ENCODE measurements around the gene SPAG5.
"Not testable (repeated sequence)": the region's sequence is repeated elsewhere in the genome, so short reads cannot be mapped to it uniquely, and the experiment has no call there.

Gene SPAG5

GRCh38 chr17:28604031-28604430 lies 5.2 kb upstream of the SPAG5 start:
- DNase-seq (ENCODE audit: low read depth): not testable (repeated sequence)

GRCh38 chr17:28599311-28600184 lies 723 bp upstream of the SPAG5 start:
- peak; percentile 45 for DNase-seq (ENCODE audit: low read depth)

GRCh38 chr17:28598389-28598788 lies 436 bp downstream of the SPAG5 start:
- DNase-seq (ENCODE audit: low read depth): no peak

DNA sequence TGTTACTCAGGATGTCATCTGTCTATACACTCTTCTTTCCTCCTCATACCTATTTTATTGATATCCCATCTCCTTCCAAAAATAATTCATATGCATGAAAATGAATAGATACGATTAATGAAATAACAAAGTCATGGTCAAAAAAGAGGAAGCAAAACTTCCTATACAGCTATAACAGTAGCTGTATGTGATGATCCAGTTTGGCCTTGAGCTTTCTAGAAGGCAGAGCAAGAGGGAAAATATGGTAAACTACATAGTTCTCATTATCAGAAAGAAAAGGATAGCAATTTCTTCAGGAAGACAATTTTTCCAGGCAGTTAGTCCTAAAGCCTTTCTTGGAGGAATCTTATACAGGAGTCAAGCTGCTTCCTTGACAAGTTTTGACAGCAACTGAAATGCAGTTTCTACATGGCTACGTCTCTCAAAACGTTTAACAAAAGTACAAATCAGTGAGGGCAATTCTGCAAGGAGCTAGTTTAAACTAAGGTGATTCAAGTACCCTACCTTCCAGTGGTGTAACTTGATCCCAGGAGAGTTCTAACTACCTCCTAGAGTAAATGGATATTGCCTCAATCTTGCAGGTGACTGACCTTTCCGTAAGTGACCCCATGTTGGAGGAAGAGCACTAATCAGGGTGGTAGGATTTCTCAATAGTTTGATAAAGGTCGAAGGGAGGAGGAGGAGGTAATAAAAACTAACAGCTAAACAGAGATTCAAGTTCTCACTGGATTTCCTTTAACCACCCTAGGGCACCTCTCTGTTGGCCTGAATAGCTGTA lies 1.0 kb downstream of the SPAG5 start:
- no peak for DNase-seq (ENCODE audit: low read depth)

DNA sequence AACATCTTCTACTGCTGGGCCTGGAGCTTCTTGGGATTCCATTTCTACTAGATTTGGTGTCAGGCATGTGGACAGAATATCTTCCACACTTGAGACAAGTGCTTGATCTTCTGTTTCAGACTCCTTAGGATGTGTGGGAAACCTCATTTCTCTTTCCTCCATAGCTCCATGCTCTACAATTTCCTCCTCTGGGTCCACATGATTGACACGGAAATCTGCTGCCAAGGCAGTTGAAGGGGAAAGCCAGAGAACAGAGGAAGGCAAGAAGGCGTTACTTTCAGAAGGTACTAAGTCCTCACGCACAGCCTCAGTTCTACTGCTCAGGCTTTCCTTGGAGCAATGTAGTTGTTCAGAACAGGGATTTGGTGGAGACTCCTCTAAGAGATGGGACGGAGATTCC lies 6.6 kb downstream of the SPAG5 start:
- DNase-seq (ENCODE audit: low read depth): no peak

GRCh38 chr17:28585851-28586250 lies 13.0 kb downstream of the SPAG5 start:
- no peak for DNase-seq (ENCODE audit: low read depth)

DNA sequence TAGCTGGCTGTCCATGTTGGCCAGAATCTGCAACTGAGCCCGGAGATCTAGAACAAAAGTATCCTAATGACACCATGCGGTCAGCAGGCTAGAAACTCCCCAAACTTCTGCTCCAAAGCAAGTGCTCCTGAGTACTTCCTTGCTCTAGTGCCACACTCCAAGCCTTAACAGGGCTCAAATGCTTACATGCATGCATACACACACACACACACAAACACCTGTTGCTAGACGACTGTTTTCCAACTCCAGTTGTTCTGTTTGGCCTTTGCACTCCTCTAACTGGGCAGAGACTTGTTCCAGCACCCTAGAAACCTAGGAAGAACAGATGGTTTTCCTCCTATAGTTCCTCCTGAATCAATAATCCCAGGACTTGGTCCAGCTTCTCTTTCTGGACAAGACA lies 14.4 kb downstream of the SPAG5 start:
- no peak for DNase-seq (ENCODE audit: low read depth)

GRCh38 chr17:28582513-28582912 lies 16.3 kb downstream of the SPAG5 start:
- DNase-seq (ENCODE audit: low read depth): no peak

DNA sequence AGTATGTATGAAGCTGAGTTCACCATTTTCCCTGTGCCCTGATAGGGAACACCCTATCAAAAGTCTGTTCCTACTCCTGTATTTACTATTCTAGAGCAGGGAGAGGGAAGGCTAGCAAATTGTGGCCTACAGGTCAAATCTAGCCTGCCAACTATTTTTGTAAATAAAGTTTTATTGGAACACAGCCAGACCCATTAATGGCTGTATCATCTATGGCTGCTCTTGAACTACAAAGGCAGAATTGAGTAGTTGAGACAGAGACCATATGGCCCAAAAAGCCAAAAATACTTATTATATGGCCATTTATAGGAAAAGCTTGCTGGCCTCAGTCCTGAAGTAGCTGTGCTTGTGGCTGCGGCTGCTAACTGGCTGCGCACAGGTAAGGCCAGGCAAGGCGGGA lies 17.9 kb downstream of the SPAG5 start:
- DNase-seq (ENCODE audit: low read depth): no peak

GRCh38 chr17:28579526-28579925 lies 19.3 kb downstream of the SPAG5 start:
- no peak for DNase-seq (ENCODE audit: low read depth)

- no peak for DNase-seq (ENCODE audit: low read depth)
Observed at GRCh38 chr17:28578246-28579195, 20.3 kb downstream of the SPAG5 start.

DNA sequence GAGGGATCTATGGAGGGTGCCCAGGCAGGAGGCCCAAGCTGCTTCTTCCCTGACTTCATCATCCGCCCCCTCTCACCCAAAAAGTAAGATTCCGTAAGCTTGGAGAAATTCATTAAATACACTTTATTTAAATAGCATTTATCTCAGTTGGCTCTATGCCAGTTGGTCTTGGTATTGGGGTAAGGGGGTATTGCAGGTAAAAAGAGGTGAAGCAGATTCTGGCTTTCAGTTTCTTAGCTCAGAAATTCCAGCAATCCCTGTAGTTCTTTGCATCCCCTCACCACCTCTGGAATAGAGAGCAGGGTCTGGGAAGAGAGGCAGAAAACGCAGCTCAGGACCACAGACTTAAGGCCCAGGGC lies 21.4 kb downstream of the SPAG5 start:
- no peak for DNase-seq (ENCODE audit: low read depth)

DNA sequence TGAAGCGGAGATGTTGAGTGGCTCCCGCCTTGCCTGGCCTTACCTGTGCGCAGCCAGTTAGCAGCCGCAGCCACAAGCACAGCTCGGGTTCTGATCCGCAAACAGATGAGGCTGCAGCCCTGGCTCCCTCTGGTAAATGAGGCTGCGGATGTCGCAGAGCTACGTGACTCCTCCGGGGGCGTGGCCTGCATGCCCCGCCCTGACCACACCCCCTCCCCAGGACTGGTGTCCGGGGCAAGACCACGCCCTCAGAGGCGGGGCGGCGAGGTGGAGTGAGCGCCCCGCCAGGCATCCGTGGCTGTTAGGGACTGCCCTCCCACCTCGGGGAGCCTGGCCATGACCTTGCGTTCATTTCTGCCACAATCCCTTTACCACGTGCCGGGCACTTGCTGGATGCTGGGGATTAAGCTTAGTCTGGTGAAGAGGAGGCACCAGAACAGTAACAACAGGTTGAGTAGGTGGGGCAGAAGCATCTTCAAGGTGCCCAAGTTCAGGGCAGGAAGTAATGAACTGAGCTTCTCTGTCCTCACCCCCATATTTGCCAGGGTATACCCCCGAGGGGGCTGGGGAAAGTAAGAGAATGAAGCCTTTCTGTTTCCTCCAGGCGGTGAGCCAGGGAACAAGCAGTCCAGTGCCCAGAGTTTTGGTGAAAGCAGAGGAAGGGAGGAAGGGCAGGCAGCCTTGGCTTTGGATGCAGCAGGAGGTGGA lies 21.9 kb downstream of the SPAG5 start, which contains the start of gene ALDOC:
Gene ALDOC (minus strand): TSS at position 138 of the 708 bp plus-strand sequence. CDS start 1,363 bp downstream, outside the sequence.
- DNase-seq (ENCODE audit: low read depth): peak; percentile 39

DNA sequence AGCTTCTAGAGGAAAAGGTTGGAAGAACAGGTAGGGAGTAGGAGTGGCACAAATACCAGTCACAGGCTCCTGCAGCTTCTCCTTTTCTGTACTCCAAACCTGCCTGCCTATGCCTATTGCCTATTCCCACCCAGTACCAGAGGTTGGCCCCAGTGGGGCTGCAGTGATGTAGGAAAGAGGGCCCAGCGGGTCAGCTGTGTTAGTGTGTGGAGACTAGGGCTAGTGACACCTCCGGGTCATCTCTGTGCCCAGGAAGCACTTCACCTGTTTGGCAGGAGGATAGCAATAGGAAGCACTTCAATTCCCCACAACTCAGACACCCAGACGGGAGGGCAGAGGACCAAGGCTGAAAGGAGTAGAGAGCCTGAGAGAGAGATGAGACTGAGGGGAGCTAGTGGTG lies 22.8 kb downstream of the SPAG5 start:
- DNase-seq (ENCODE audit: low read depth): not testable (repeated sequence)

DNA sequence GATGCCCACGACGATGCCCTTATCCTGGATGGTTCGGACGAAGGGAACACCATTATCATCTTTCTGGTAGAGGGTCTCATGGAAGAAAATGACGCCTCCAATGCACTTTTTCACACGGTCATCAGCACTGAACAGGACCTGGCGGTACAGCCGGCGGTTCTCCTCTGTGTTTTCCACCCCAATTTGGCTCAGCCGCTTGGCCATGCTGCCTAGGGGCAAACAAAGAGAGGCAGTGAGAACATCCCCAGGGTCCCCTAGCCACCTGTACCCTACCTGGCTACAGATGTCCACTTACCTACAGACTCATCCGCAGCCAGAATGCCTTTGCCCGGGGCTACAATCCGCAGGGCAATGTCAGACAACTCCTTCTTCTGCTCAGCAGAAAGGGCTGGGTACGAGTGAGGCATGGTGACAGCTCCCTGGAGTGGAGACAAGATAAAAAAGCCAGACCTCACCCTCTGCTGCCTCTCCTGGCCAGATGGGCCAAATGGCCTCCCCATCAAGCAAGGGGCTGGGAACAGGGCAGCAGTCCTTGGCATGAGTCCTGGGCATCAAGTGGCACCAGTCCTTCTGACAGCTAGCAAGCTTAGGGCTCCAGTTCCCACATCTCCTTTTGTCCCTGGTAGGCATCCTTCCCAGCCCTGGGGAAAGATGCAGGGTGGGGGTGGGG lies 23.6 kb downstream of the SPAG5 start:
- no peak for DNase-seq (ENCODE audit: low read depth)

DNA sequence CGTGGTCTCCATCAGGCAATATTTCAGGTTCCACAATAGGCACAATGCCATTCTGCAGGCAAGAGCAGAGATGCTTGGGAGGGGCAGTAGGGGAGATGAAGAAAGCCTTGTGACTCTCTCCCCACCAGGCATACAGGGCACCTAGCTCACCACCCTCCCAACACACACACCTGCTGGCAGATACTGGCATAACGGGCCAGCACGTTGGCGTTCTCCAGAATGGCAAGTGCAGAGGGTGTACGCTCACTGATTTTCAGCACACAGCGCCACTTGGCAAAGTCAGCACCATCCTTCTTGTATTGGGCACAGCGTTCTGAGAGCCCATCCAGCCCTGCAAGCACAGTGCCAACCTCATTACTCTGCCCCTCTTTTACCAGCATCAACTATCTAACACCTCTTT lies 24.3 kb downstream of the SPAG5 start:
- no peak for DNase-seq (ENCODE audit: low read depth)

DNA sequence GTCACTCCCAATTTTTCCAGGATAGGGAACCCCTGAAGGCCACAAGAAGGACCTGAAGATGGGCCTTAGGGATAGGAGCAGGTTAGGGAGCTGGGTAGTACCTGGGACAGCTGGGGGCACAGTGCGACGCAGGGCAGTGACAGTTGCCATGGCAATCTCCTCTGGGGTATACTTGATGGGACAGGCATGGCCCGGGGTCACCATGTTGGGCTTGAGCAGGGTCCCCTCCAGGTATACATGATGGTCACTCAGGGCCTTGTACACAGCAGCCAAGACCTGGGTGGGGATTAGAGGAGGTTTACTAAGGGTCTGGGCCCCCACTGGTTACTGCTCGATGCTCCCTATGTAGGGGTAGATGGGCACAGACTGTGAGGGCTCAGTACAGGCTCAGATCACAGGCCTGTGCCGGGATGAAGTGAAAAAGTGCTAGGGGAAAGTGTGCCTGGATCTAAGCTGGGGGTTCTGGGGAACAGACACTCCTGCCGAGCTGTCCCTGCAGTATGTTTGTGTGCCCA lies 24.8 kb downstream of the SPAG5 start:
- DNase-seq (ENCODE audit: low read depth): no peak

DNA sequence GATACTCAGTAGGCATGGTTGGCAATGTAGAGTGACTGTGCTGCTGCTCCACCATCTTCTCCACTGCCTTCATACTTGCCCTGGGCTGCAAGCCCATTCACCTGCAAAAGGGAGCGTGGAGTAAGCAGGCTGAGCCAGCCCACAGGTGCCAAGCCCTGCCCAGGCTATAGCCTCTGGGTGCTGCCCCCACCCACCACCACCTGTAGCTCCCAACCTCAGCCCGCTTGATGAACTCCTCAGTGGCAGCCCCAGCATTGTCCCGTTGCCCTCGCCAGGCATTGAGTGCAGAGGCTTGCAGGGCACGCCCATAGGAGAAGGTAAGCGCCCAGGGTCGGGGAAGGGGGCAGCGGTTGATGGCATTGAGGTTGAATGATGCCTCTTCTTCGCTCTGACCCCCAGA lies 25.3 kb downstream of the SPAG5 start:
- no peak for DNase-seq (ENCODE audit: low read depth)

DNA sequence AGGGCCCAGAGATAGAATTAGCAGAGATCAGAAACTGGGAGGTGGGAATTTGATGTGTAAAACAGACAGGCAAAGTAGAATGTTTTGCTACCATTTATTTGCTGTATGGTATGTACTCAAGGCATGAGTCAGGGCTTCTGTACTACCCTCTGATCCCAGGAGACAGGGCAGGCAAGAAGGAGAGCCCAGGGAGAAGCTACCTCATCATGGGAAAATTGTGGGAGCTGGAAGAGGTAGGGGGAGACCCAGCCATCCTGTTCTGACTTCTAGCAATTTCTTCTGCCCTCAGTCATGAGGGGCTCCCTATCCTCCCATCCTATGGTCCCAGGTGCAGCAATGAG lies 25.8 kb downstream of the SPAG5 start:
- DNase-seq (ENCODE audit: low read depth): no peak

- DNase-seq (ENCODE audit: low read depth): no peak
Observed at GRCh38 chr17:28572259-28573039, 26.4 kb downstream of the SPAG5 start.

Data from GM04503 (cell line).